Measurements from ENCODE around the gene PRDM15. TPM values are rescaled to one million over a fixed set of nuclear protein-coding genes. Genes with fewer than 3 reads are reported as not detected.

The PRDM15 gene
- total and polyA plus RNA-seq, 2 donors (not counting 3 experiments of a cell fraction or from before 2014, with no cell fraction given): 11.8 to 12.9 TPM

GRCh38 chr21:41891132-41891531 lies 12.0 kb upstream of the PRDM15 start:
- H4K20me1 ChIP-seq (replicated peaks; ENCODE audit: control insufficient read depth, extremely low read depth, insufficient read depth, low read length): no peaks in the 10 kb centered on the region
- POLR2A ChIA-PET: no interaction called here

More at GRCh38 chr21:41891132-41891531, 12.0 kb upstream of the PRDM15 start:
- no peak for TF ChIP-seq MYC (IDR thresholded peaks at IDR 0.05; ENCODE audit: low read depth, low read length)
- TF ChIP-seq, protein P1, sequence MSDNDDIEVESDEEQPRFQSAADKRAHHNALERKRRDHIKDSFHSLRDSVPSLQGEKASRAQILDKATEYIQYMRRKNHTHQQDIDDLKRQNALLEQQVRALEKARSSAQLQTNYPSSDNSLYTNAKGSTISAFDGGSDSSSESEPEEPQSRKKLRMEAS (IDR thresholded peaks at IDR 0.05; ENCODE audit: insufficient read depth, insufficient read length): no peak
- TF ChIP-seq POLR2A (IDR thresholded peaks at IDR 0.05; ENCODE audit: low read depth, low read length): no peak
- TF ChIP-seq GATA2 (IDR thresholded peaks at IDR 0.05; ENCODE audit: insufficient read depth, insufficient read length, low read depth, low read length): no peak
- no peak for TF ChIP-seq EZH2 (IDR thresholded peaks at IDR 0.05; ENCODE audit: borderline replicate concordance, low read depth, low read length, severe bottlenecking)
- no peak for TF ChIP-seq POLR2AphosphoS5 (IDR thresholded peaks at IDR 0.05; ENCODE audit: insufficient read depth, low read depth, low read length)
- TF ChIP-seq JUN (IDR thresholded peaks at IDR 0.05; ENCODE audit: borderline replicate concordance, insufficient read depth, insufficient read length, low read depth): no peak
- no peak for TF ChIP-seq FOS (IDR thresholded peaks at IDR 0.05; ENCODE audit: borderline replicate concordance, insufficient read depth, low read length)
- no peak for TF ChIP-seq CTCF (IDR thresholded peaks at IDR 0.05; ENCODE audit: extremely low read depth in 1 of 2, insufficient read depth in 1 of 2, low read depth in 1 of 2, low read length in 2 of 2)
- Histone ChIP-seq H3K4me2 (ENCODE audit: insufficient read depth, low read length) (no peak overlapping the region), H3K79me2 (ENCODE audit: control insufficient read depth, insufficient read depth, low read length) (no peaks in the 10 kb centered on the region), H3K4me1 (ENCODE audit: control insufficient read depth, extremely low read depth, insufficient read depth, low read length) (peaks cover 17% of the 10 kb centered on the region), H3K4me3 (replicated peaks in 1 of 3; ENCODE audit: insufficient read depth in 1 of 3, low read depth in 1 of 3, low read length in 3 of 3) (no peak overlapping the region), H3K27me3 (ENCODE audit: control insufficient read depth in 2 of 2, insufficient read depth in 2 of 2, low read length in 2 of 2) (no peaks in the 10 kb centered on the region), H2AFZ (ENCODE audit: low read depth, low read length) (no peak overlapping the region), H3K9me1 (replicated peaks; ENCODE audit: control insufficient read depth, extremely low read depth, insufficient read depth, low read length) (no peaks in the 10 kb centered on the region), H3K27ac (ENCODE audit: insufficient read depth, low read depth, low read length) (no peak overlapping the region), H3K9me3 (replicated peaks; ENCODE audit: control insufficient read depth, insufficient read depth, low read length) (no peaks in the 10 kb centered on the region), H3K9ac (replicated peaks; ENCODE audit: extremely low read depth, insufficient read depth, low read length) (no peak overlapping the region), H3K36me3 (ENCODE audit: control insufficient read depth in 2 of 2, extremely low read depth in 1 of 2, insufficient read depth in 2 of 2, low read length in 2 of 2) (peaks cover 0 to 13% of the 10 kb centered on the region in 2 experiments)
- FAIRE-seq: no peak
- DNase-seq (ENCODE audit: low read depth, low spot score): no peak
- dilution Hi-C loops (cut with MboI; ENCODE audit: extremely low pct_ligation_motif_present, low sequenced_read_pairs): no loop called here
- BruUV-seq (replicated peaks): no TSS peak
- intact Hi-C loops (cut with micrococcal nuclease): no loop called here
- CTCF ChIA-PET: no interaction called here
